ENCODE data around the gene COBL.

DNA sequence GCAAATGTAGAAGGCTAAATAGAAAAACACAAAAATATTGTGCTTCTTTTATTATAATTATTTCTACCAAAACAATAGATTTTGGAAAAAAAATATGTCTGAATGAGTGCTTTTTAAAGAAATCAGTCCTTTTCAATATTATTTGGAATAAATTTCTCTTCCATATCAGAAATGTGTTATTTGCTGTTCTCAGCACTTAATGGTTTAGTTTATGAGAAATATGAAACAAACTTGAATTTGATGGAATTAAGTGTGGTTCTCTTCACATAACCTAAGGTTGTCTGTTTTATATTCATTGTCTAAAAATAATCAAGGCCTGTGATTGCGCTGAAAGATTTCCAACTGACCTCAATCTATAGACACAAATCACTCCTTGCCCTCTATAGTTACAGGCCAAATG is 203.0 kb downstream of the COBL start:
- TF ChIP-seq POLR2AphosphoS5 (IDR thresholded peaks at IDR 0.05; ENCODE audit: low read length) (no peak), CTCF (IDR thresholded peaks at IDR 0.05 in 2 of 3, conservative IDR thresholded peaks at IDR 0.05 in 1 of 3; ENCODE audit: control insufficient read depth in 2 of 3, extremely low read depth in 1 of 3, insufficient read depth in 1 of 3, low read depth in 3 of 3, low read length in 3 of 3) (no peak), SMC3 (IDR thresholded peaks at IDR 0.05; ENCODE audit: borderline replicate concordance, low read length) (no peak), EZH2 (IDR thresholded peaks at IDR 0.05; ENCODE audit: borderline replicate concordance, control insufficient read depth, low read depth, low read length) (no peak), EP300 (IDR thresholded peaks at IDR 0.05; ENCODE audit: borderline replicate concordance in 1 of 2, control insufficient read depth in 1 of 2, low read depth in 2 of 2, low read length in 2 of 2) (no peak), TARDBP (IDR thresholded peaks at IDR 0.05; ENCODE audit: borderline replicate concordance) (no peak), NFIC (IDR thresholded peaks at IDR 0.05; ENCODE audit: low read depth, low read length) (no peak)

All from GM12878 (cell line).